Measurements from ENCODE around the gene SPN.

GRCh38 chr16:29698484-29699323, 35.7 kb downstream of the SPN start:
- TF ChIP-seq POLR2AphosphoS5 (IDR thresholded peaks at IDR 0.05; ENCODE audit: low read depth, low read length) = no peak
- no peak for TF ChIP-seq SIN3A (IDR thresholded peaks at IDR 0.05; ENCODE audit: borderline replicate concordance, insufficient read depth, low read length)
- no peak for TF ChIP-seq TAF1 (IDR thresholded peaks at IDR 0.05; ENCODE audit: borderline replicate concordance, insufficient read depth, low read length)
- TF ChIP-seq, protein P1, sequence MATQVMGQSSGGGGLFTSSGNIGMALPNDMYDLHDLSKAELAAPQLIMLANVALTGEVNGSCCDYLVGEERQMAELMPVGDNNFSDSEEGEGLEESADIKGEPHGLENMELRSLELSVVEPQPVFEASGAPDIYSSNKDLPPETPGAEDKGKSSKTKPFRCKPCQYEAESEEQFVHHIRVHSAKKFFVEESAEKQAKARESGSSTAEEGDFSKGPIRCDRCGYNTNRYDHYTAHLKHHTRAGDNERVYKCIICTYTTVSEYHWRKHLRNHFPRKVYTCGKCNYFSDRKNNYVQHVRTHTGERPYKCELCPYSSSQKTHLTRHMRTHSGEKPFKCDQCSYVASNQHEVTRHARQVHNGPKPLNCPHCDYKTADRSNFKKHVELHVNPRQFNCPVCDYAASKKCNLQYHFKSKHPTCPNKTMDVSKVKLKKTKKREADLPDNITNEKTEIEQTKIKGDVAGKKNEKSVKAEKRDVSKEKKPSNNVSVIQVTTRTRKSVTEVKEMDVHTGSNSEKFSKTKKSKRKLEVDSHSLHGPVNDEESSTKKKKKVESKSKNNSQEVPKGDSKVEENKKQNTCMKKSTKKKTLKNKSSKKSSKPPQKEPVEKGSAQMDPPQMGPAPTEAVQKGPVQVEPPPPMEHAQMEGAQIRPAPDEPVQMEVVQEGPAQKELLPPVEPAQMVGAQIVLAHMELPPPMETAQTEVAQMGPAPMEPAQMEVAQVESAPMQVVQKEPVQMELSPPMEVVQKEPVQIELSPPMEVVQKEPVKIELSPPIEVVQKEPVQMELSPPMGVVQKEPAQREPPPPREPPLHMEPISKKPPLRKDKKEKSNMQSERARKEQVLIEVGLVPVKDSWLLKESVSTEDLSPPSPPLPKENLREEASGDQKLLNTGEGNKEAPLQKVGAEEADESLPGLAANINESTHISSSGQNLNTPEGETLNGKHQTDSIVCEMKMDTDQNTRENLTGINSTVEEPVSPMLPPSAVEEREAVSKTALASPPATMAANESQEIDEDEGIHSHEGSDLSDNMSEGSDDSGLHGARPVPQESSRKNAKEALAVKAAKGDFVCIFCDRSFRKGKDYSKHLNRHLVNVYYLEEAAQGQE (IDR thresholded peaks at IDR 0.05; ENCODE audit: insufficient read depth in 1 of 2, low read depth in 2 of 2, low read length in 2 of 2) = no peak
- TF ChIP-seq FOXP2 (optimal IDR thresholded peaks at IDR 0.05; ENCODE audit: borderline replicate concordance, extremely low read depth, extremely low read length, insufficient read depth) = no peak

All from PFSK-1 (cell line).